Measurements from ENCODE around the gene SERTAD2. TPM values are rescaled to one million over a fixed set of nuclear protein-coding genes. Genes with fewer than 3 reads are reported as not detected.

The SERTAD2 gene
- total RNA-seq, 1 experiment from 2014 or later: 10.3 TPM

GRCh38 chr2:64629329-64629781 lies 24.4 kb downstream of the SERTAD2 start:
- no peak for DNase-seq (ENCODE audit: low spot score)

GRCh38 chr2:64627860-64628841 lies 25.6 kb downstream of the SERTAD2 start:
- no peak for DNase-seq (ENCODE audit: low spot score)

- no peak for DNase-seq (ENCODE audit: low spot score)
Measured at GRCh38 chr2:64626963-64627760, 26.6 kb downstream of the SERTAD2 start.

GRCh38 chr2:64626146-64626809 lies 27.4 kb downstream of the SERTAD2 start:
- DNase-seq (ENCODE audit: low spot score): no peak

- no peak for DNase-seq (ENCODE audit: low spot score)
Measured at GRCh38 chr2:64625299-64626145, 28.2 kb downstream of the SERTAD2 start.

- no peak for DNase-seq (ENCODE audit: low spot score)
Measured at GRCh38 chr2:64624862-64625261, 28.9 kb downstream of the SERTAD2 start.

- DNase-seq (ENCODE audit: low spot score): no peak
Measured at GRCh38 chr2:64624108-64624610, 29.6 kb downstream of the SERTAD2 start.

GRCh38 chr2:64623242-64623850 lies 30.4 kb downstream of the SERTAD2 start:
- no peak for DNase-seq (ENCODE audit: low spot score)

- no peak for DNase-seq (ENCODE audit: low spot score)
Measured at GRCh38 chr2:64622443-64623241, 31.1 kb downstream of the SERTAD2 start.

- DNase-seq (ENCODE audit: low spot score): no peak
Measured at GRCh38 chr2:64620661-64621060, 33.1 kb downstream of the SERTAD2 start.

- no peak for DNase-seq (ENCODE audit: low spot score)
Measured at GRCh38 chr2:64617631-64618151, 36.0 kb downstream of the SERTAD2 start.

- no peak for DNase-seq (ENCODE audit: low spot score)
Measured at GRCh38 chr2:64615844-64616536, 37.7 kb downstream of the SERTAD2 start.

GRCh38 chr2:64615192-64615763 lies 38.4 kb downstream of the SERTAD2 start:
- DNase-seq (ENCODE audit: low spot score): no peak

GRCh38 chr2:64613276-64613675 lies 40.4 kb downstream of the SERTAD2 start:
- no peak for DNase-seq (ENCODE audit: low spot score)

GRCh38 chr2:64612575-64613195 lies 41.0 kb downstream of the SERTAD2 start:
- no peak for DNase-seq (ENCODE audit: low spot score)

GRCh38 chr2:64610316-64610855 lies 43.3 kb downstream of the SERTAD2 start:
- DNase-seq (ENCODE audit: low spot score): no peak

- DNase-seq (ENCODE audit: low spot score): no peak
Measured at GRCh38 chr2:64609942-64610281, 43.8 kb downstream of the SERTAD2 start.
